OCI-LY1 (cell line): ENCODE data around the gene PLAAT5.
"Not testable (repeated sequence)": the region's sequence is repeated elsewhere in the genome, so short reads cannot be mapped to it uniquely, and the experiment has no call there.

ENCODE experiments used
- CTCF ChIP-seq: fragments of 200-600 bp; sonication (generic), shearing (Covaris generic); IDR thresholded peaks from 2 replicates; pipeline ENCODE4 v1.5.1; 2017; ENCODE audit warnings: mild to moderate bottlenecking, antibody characterized with exemption, low read length, moderate library complexity, mixed read lengths
- EZH2 ChIP-seq: fragments of 200-600 bp; sonication (generic), shearing (Covaris generic); IDR thresholded peaks from 2 replicates; pipeline ENCODE4 v1.8.0; 2017; ENCODE audit warnings: borderline replicate concordance, mixed run types, mild to moderate bottlenecking, antibody characterized with exemption, low read length, moderate library complexity, mixed read lengths

- TF ChIP-seq CTCF, EZH2: not testable (repeated sequence)
Observed at GRCh38 chr11:63435831-63436230, 55.1 kb downstream of the PLAAT5 start.
